AG09319 (cell line): ENCODE data around the gene ZMAT3.
"Not testable (repeated sequence)": the region's sequence is repeated elsewhere in the genome, so short reads cannot be mapped to it uniquely, and the experiment has no call there.

Experiments
- DNase-seq: peaks from one replicate; pipeline ENCODE4 v3.0.0-alpha.2; 2010; ENCODE audit warnings: low read depth; ENCODE audit errors: extremely low read depth
- CTCF ChIP-seq: IDR thresholded peaks from 2 replicates; pipeline ENCODE4 v1.5.1; 2011; ENCODE audit warnings: low read depth, mild to moderate bottlenecking, inconsistent platforms, low read length, moderate library complexity

ZMAT3 gene

GRCh38 chr3:179035232-179035631 lies 36.4 kb downstream of the ZMAT3 start:
- TF ChIP-seq CTCF: no peak
- no peak for DNase-seq

- not testable (repeated sequence) for DNase-seq
Observed at GRCh38 chr3:179033304-179033657, 38.3 kb downstream of the ZMAT3 start.

- not testable (repeated sequence) for DNase-seq
Observed at GRCh38 chr3:179032454-179033303, 38.9 kb downstream of the ZMAT3 start.

GRCh38 chr3:179029096-179029495 lies 42.5 kb downstream of the ZMAT3 start:
- no peak for TF ChIP-seq CTCF
- DNase-seq: no peak

GRCh38 chr3:179028408-179028807 lies 43.2 kb downstream of the ZMAT3 start:
- TF ChIP-seq CTCF: no peak
- no peak for DNase-seq

- DNase-seq: no peak
- no peak for TF ChIP-seq CTCF
Observed at GRCh38 chr3:179027326-179027900, 44.2 kb downstream of the ZMAT3 start.

- no peak for TF ChIP-seq CTCF
- no peak for DNase-seq
Observed at GRCh38 chr3:179026636-179027035, 45.0 kb downstream of the ZMAT3 start.

- TF ChIP-seq CTCF: no peak
- DNase-seq: no peak
Observed at GRCh38 chr3:179021119-179021903, 50.3 kb downstream of the ZMAT3 start.
